ENCODE measurements around the gene ALDH1A1. TPM values are rescaled to one million over a fixed set of nuclear protein-coding genes. Genes with fewer than 3 reads are reported as not detected.

ALDH1A1 gene
- total and polyA plus RNA-seq, 9 of the 15 experiments (the other 6 are each of a cell fraction or from before 2014, with no cell fraction given) = 1.8 to 86.3 (median 24.4) TPM

GRCh38 chr9:72871685-72872084 is 81.2 kb downstream of the ALDH1A1 start (continued):
- TF ChIP-seq BHLHE40 (IDR thresholded peaks at IDR 0.05; ENCODE audit: low read length) = no peak
- TF ChIP-seq MAFK (IDR thresholded peaks at IDR 0.05; ENCODE audit: low read length) = no peak
- TF ChIP-seq SMC3 (conservative IDR thresholded peaks at IDR 0.05; ENCODE audit: insufficient read depth, low read depth, low read length) = peak; percentile 34; the same call in 1 of the 2 replicates
- TF ChIP-seq ZNF445 (CRISPR knock-in tag; IDR thresholded peaks at IDR 0.05; ENCODE audit: low read depth) = no peak
- TF ChIP-seq CTCF (IDR thresholded peaks at IDR 0.05 in 2 of 3, conservative IDR thresholded peaks at IDR 0.05 in 1 of 3; ENCODE audit: insufficient read depth in 2 of 3, low read depth in 1 of 3, low read length in 3 of 3) = peak; percentile 21 to 61 (median 34); a peak in 3 of 6 replicates
- no peak for TF ChIP-seq LEF1 (IDR thresholded peaks at IDR 0.05)
- TF ChIP-seq MAZ (CRISPR knock-in tag; conservative IDR thresholded peaks at IDR 0.05 in 1 of 2, IDR thresholded peaks at IDR 0.05 in 1 of 2) = no peak
- no peak for TF ChIP-seq ID3 (CRISPR knock-in tag; IDR thresholded peaks at IDR 0.05)
- TF ChIP-seq ID3 (tag; IDR thresholded peaks at IDR 0.05) = no peak
- no peak for TF ChIP-seq TAF1 (IDR thresholded peaks at IDR 0.05; ENCODE audit: control insufficient read depth, extremely low read depth, insufficient read depth, low read length, severe bottlenecking)
- no peak for TF ChIP-seq PHB (CRISPR knock-in tag; IDR thresholded peaks at IDR 0.05)
- TF ChIP-seq ARID2 (IDR thresholded peaks at IDR 0.05) = peak; percentile 26; the same call in 1 of the 2 replicates
- TF ChIP-seq RAD21 (CRISPR knock-in tag; conservative IDR thresholded peaks at IDR 0.05 in 1 of 2, IDR thresholded peaks at IDR 0.05 in 1 of 2) = peak; percentile 80 to 88
- no peak for TF ChIP-seq SRSF7 (optimal IDR thresholded peaks at IDR 0.05; ENCODE audit: low read depth, low read length)
- TF ChIP-seq DEAF1 (CRISPR knock-in tag; IDR thresholded peaks at IDR 0.05) = peak; percentile 52
- TF ChIP-seq, protein P1, sequence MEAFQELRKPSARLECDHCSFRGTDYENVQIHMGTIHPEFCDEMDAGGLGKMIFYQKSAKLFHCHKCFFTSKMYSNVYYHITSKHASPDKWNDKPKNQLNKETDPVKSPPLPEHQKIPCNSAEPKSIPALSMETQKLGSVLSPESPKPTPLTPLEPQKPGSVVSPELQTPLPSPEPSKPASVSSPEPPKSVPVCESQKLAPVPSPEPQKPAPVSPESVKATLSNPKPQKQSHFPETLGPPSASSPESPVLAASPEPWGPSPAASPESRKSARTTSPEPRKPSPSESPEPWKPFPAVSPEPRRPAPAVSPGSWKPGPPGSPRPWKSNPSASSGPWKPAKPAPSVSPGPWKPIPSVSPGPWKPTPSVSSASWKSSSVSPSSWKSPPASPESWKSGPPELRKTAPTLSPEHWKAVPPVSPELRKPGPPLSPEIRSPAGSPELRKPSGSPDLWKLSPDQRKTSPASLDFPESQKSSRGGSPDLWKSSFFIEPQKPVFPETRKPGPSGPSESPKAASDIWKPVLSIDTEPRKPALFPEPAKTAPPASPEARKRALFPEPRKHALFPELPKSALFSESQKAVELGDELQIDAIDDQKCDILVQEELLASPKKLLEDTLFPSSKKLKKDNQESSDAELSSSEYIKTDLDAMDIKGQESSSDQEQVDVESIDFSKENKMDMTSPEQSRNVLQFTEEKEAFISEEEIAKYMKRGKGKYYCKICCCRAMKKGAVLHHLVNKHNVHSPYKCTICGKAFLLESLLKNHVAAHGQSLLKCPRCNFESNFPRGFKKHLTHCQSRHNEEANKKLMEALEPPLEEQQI (IDR thresholded peaks at IDR 0.05) = 0 out of 2 replicates have a peak, but pooled peaks have one; percentile 14
- TF ChIP-seq CC2D1A (IDR thresholded peaks at IDR 0.05) = 0 out of 2 replicates have a peak, but pooled peaks have one; percentile 19
- TF ChIP-seq USF1 (CRISPR knock-in tag; IDR thresholded peaks at IDR 0.05) = no peak
- no peak for TF ChIP-seq SAP30 (IDR thresholded peaks at IDR 0.05; ENCODE audit: borderline replicate concordance, insufficient read depth, low read depth, low read length, poor library complexity, severe bottlenecking)
